DOHH2 (cell line): ENCODE measurements around the gene PCNX2.

Source experiments
- H3F3A ChIP-seq: fragments of 200-600 bp; sonication (generic), shearing (Covaris generic); 2 replicates; pipeline ENCODE4 v1.6.0; 2016; ENCODE audit warnings: antibody characterized with exemption, mild to moderate bottlenecking; ENCODE audit not compliant: control insufficient read depth, insufficient read depth
- H3K27ac ChIP-seq: fragments of 200-600 bp; sonication (generic); 2 replicates; pipeline ENCODE4 v1.5.1; 2014; ENCODE audit warnings: low read depth, mild to moderate bottlenecking, low read length, moderate library complexity
- H3K27me3 ChIP-seq: fragments of 200-600 bp; sonication (generic); 2 replicates; pipeline ENCODE4 v1.6.1; 2014; ENCODE audit warnings: mild to moderate bottlenecking, low read length, mixed read lengths; ENCODE audit not compliant: control insufficient read depth
- H3K36me3 ChIP-seq: fragments of 200-600 bp; sonication (generic); 2 replicates; pipeline ENCODE4 v1.6.1; 2014; ENCODE audit warnings: mild to moderate bottlenecking, low read length, moderate library complexity, mixed read lengths; ENCODE audit not compliant: control insufficient read depth
- H3K4me1 ChIP-seq: fragments of 200-600 bp; sonication (generic); 2 replicates; pipeline ENCODE4 v1.6.1; 2014; ENCODE audit warnings: mild to moderate bottlenecking, low read length, mixed read lengths; ENCODE audit not compliant: control insufficient read depth
- H3K4me2 ChIP-seq: fragments of 200-600 bp; sonication (generic); 2 replicates; pipeline ENCODE4 v1.6.0; 2014; ENCODE audit warnings: mild to moderate bottlenecking, low read length, moderate library complexity
- H3K4me3 ChIP-seq: fragments of 200-600 bp; sonication (generic); 2 replicates; pipeline ENCODE4 v1.5.1; 2014; ENCODE audit warnings: mild to moderate bottlenecking, low read length, mixed read lengths
- H3K79me2 ChIP-seq: fragments of 200-600 bp; sonication (generic); 2 replicates; pipeline ENCODE4 v1.6.1; 2014; ENCODE audit warnings: mild to moderate bottlenecking, low read length, mixed read lengths; ENCODE audit not compliant: control insufficient read depth
- H3K9me2 ChIP-seq: fragments of 200-600 bp; sonication (generic); replicated peaks from 2 replicates; pipeline ENCODE4 v1.6.1; 2014; ENCODE audit warnings: mild to moderate bottlenecking, low read length, mixed read lengths; ENCODE audit not compliant: control insufficient read depth
- H3K9me3 ChIP-seq: fragments of 200-600 bp; sonication (generic); 2 replicates; pipeline ENCODE4 v1.6.1; 2014; ENCODE audit warnings: antibody characterized with exemption, low read length, mixed read lengths; ENCODE audit not compliant: control insufficient read depth, insufficient read depth
- H4K20me1 ChIP-seq: fragments of 200-600 bp; sonication (generic); 2 replicates; pipeline ENCODE4 v1.6.0; 2014; ENCODE audit warnings: low read depth, mild to moderate bottlenecking, antibody characterized with exemption, low read length, moderate library complexity; ENCODE audit not compliant: control insufficient read depth, insufficient read depth
- CTCF ChIP-seq: fragments of 200-600 bp; sonication (generic); IDR thresholded peaks from one replicate; pipeline ENCODE4 v1.5.1; 2014; ENCODE audit warnings: antibody characterized with exemption, mild to moderate bottlenecking, low read depth, low read length; ENCODE audit not compliant: poor library complexity, severe bottlenecking
- EZH2phosphoT487 ChIP-seq: fragments of 200-600 bp; sonication (generic); IDR thresholded peaks from 2 replicates; pipeline ENCODE4 v1.6.1; 2017; ENCODE audit warnings: borderline replicate concordance, mild to moderate bottlenecking, antibody characterized with exemption, low read length, moderate library complexity, mixed read lengths

Gene PCNX2

DNA sequence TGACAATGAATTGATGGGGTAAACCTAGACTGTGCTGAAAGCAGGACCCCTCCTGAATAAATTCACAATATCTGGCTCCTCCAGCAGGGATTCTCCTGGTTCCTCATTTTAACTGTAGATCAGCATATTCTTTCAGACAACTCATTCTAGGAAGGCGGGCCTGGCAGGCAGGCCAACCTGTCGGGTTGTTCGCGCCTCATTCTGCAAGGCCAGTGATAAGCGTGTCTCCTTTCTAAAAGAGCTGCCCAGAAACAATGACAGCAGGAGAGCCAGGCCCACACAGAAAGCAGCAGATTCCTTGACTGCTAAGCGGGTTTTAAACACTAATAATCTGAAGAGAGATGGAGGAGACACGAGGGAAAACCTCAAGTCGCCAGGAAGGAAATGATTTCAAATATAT, 275.1 kb downstream of the PCNX2 start:
- Histone ChIP-seq H3K36me3 (no peaks in the 10 kb centered on the region), H3K4me2 (no peak overlapping the region), H3K79me2 (no peaks in the 10 kb centered on the region), H3K4me3 (no peak overlapping the region), H3F3A (no peaks in the 10 kb centered on the region), H3K9me2 (no peaks in the 10 kb centered on the region), H4K20me1 (no peaks in the 10 kb centered on the region), H3K27ac (no peak overlapping the region), H3K4me1 (no peaks in the 10 kb centered on the region), H3K9me3 (no peaks in the 10 kb centered on the region), H3K27me3 (no peaks in the 10 kb centered on the region)
- TF ChIP-seq CTCF (no peak), EZH2phosphoT487 (no peak)

DNA sequence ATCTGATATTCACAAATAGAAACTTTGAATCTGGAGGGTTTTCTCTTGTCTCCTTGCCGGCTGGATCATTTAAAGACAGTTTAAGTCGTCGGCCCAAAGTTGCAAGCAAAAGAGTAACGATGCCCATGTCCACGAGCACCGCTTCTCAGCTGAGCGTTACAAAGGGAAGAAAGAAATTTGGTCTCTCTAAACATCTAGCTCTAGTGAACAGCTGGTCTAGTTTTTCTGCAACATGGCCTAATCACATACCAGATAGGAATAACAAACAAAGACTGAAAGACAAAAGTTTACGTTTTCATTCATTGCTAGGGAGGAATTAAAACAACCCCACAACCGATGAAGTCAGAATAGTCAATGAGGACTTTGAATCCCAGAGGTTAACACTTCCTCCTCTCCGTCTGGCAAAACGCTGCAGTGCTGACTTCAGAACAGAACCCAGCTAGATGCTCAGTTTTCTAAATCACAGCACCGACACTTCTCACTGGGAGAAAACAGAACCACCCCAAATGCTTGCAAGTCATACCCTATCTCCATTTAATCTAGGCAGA, 275.7 kb downstream of the PCNX2 start:
- H3K27ac ChIP-seq = no peak overlapping the region
- no peaks in the 10 kb centered on the region for H4K20me1 ChIP-seq
- H3K4me2 ChIP-seq = no peak overlapping the region
- H3K36me3 ChIP-seq = no peaks in the 10 kb centered on the region
- H3K4me1 ChIP-seq = no peaks in the 10 kb centered on the region
- no peak overlapping the region for H3K4me3 ChIP-seq
- no peaks in the 10 kb centered on the region for H3K27me3 ChIP-seq
- no peaks in the 10 kb centered on the region for H3F3A ChIP-seq
- TF ChIP-seq CTCF (no peak), EZH2phosphoT487 (no peak)
- H3K9me2 ChIP-seq = no peaks in the 10 kb centered on the region
- no peaks in the 10 kb centered on the region for H3K79me2 ChIP-seq
- no peaks in the 10 kb centered on the region for H3K9me3 ChIP-seq

GRCh38 chr1:233019083-233019482, 276.4 kb downstream of the PCNX2 start:
- no peaks in the 10 kb centered on the region for H4K20me1 ChIP-seq
- no peaks in the 10 kb centered on the region for H3F3A ChIP-seq
- no peak overlapping the region for H3K4me2 ChIP-seq
- H3K4me1 ChIP-seq = no peaks in the 10 kb centered on the region
- H3K36me3 ChIP-seq = no peaks in the 10 kb centered on the region
- no peak overlapping the region for H3K4me3 ChIP-seq
- no peaks in the 10 kb centered on the region for H3K27me3 ChIP-seq
- H3K9me2 ChIP-seq = no peaks in the 10 kb centered on the region
- no peaks in the 10 kb centered on the region for H3K79me2 ChIP-seq
- no peak overlapping the region for H3K27ac ChIP-seq
- no peaks in the 10 kb centered on the region for H3K9me3 ChIP-seq
- TF ChIP-seq EZH2phosphoT487 (no peak), CTCF (no peak)
